ENCODE data around the gene BAZ2A. TPM values are rescaled to one million over a fixed set of nuclear protein-coding genes. Genes with fewer than 3 reads are reported as not detected.

BAZ2A gene
- total and polyA plus RNA-seq, 12 donors = 21.9 to 115 (median 72.4) TPM

GRCh38 chr12:56571121-56571520 lies 59.0 kb downstream of the BAZ2A start:
- no peak for TF ChIP-seq CTCF (IDR thresholded peaks at IDR 0.05)
- no peak for TF ChIP-seq POLR2A (IDR thresholded peaks at IDR 0.05)
- no peak for DNase-seq
- Histone ChIP-seq H3K27ac (peak overlapping the region in 2 of 5 donors; percentile 26 to 35), H3K9me3 (replicated peaks in 1 of 3) (no peaks in the 10 kb centered on the region), H3K27me3 (no peaks in the 10 kb centered on the region), H3K36me3 (replicated peaks in 1 of 2) (no peaks in the 10 kb centered on the region), H3K4me3 (no peak overlapping the region), H3K4me1 (replicated peaks in 1 of 2) (peaks cover 3 to 9% of the 10 kb centered on the region in 2 donors)
- 59 to 83% (median 76%) methylated on average over 4 of the region's 4 CpGs for WGBS, 4 donors
- intact Hi-C loops (cut with DNase I) = loop anchor here (5.0 kb wide), 2 partner anchors 54 to 64 kb away; no protein-coding TSS in a partner anchor

- Histone ChIP-seq H3K4me1 (replicated peaks in 1 of 2) (peaks cover 3 to 19% of the 10 kb centered on the region in 2 donors), H3K4me3 (no peak overlapping the region), H3K27me3 (no peaks in the 10 kb centered on the region), H3K9me3 (replicated peaks in 1 of 3) (no peaks in the 10 kb centered on the region), H3K36me3 (replicated peaks in 1 of 2) (peaks cover 0 to 1% of the 10 kb centered on the region in 2 donors), H3K27ac (no peak overlapping the region)
- no peak for DNase-seq
- intact Hi-C loops (cut with DNase I) = no loop called here
- TF ChIP-seq POLR2A (IDR thresholded peaks at IDR 0.05) = no peak
- no peak for TF ChIP-seq CTCF (IDR thresholded peaks at IDR 0.05)
- WGBS, 4 donors = 60 to 89% (median 79%) methylated on average over 1 of the region's 1 CpG
Measured at GRCh38 chr12:56568146-56568545, 62.0 kb downstream of the BAZ2A start.

GRCh38 chr12:56565510-56566101 lies 64.5 kb downstream of the BAZ2A start:
- DNase-seq = peak; percentile 40 to 86 (median 58)
- Histone ChIP-seq H3K4me3 (no peak overlapping the region), H3K4me1 (replicated peaks in 1 of 2) (peaks cover 3 to 19% of the 10 kb centered on the region in 2 donors), H3K27me3 (no peaks in the 10 kb centered on the region), H3K36me3 (replicated peaks in 1 of 2) (peaks cover 0 to 9% of the 10 kb centered on the region in 2 donors), H3K9me3 (replicated peaks in 1 of 3) (no peaks in the 10 kb centered on the region), H3K27ac (peak overlapping the region in 4 of 5 donors; percentile 33 to 73 (median 54))
- TF ChIP-seq POLR2A (IDR thresholded peaks at IDR 0.05) (no peak), CTCF (IDR thresholded peaks at IDR 0.05) (peak in 1 of 6 experiments; percentile 8)
- intact Hi-C loops (cut with DNase I) = no loop called here
- WGBS, 4 donors = 52 to 64% (median 55%) methylated on average over 4 to 6 of the region's 6 CpGs

- no peak overlapping the region for H3K27ac ChIP-seq
- H3K9me3 ChIP-seq (replicated peaks in 1 of 3) = no peaks in the 10 kb centered on the region
- no peaks in the 10 kb centered on the region for H3K4me1 ChIP-seq (replicated peaks in 1 of 2)
- H3K27me3 ChIP-seq = no peaks in the 10 kb centered on the region
- 94 to 97% (median 95%) methylated on average over 5 of the region's 5 CpGs for WGBS, 4 donors
- no peaks in the 10 kb centered on the region for H3K36me3 ChIP-seq (replicated peaks in 1 of 2)
- TF ChIP-seq POLR2A (IDR thresholded peaks at IDR 0.05) (no peak), CTCF (IDR thresholded peaks at IDR 0.05) (no peak)
- no peak for DNase-seq
- no peak overlapping the region for H3K4me3 ChIP-seq
- intact Hi-C loops (cut with DNase I) = no loop called here
Measured at GRCh38 chr12:56551070-56551469, 79.1 kb downstream of the BAZ2A start.
